ENCODE results near the gene PEX10. TPM values are rescaled to one million over a fixed set of nuclear protein-coding genes. Genes with fewer than 3 reads are reported as not detected.
"Not testable (repeated sequence)": the region's sequence is repeated elsewhere in the genome, so short reads cannot be mapped to it uniquely, and the experiment has no call there.

PEX10 gene
- total and polyA plus RNA-seq, 4 donors, result 6.2 to 16.4 (median 11.8) TPM

DNA sequence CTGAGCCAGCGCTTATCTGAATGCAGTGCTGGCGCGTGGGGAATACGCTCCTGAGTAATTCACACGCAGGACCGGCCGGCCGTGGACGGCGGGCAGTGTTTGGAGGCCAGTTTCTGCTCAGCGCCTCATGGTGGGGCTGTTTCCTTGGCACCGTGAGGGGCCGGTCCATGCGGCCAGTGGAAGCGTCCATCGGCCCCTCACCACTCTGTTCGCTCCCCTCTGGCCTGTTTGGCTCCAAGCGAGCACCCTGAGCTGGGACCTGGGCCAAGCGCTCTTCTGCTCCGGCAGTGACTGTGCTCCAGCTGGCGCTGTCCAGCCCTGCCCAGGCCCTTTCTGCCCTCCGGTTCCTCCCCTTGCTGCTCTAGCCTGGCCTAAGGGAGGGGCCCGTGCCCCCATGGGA lies 47.4 kb upstream of the PEX10 start:
- Histone ChIP-seq H3K27ac (ENCODE audit: low read depth in 1 of 2, low read length in 2 of 2) (no peak overlapping the region), H3K4me1 (ENCODE audit: control insufficient read depth in 4 of 4, insufficient read depth in 4 of 4, low read length in 3 of 4) (peaks cover 12 to 23% (median 18%) of the 10 kb centered on the region in 4 donors), H3K36me3 (ENCODE audit: control insufficient read depth in 4 of 4, insufficient read depth in 3 of 4, low read depth in 1 of 4, low read length in 3 of 4) (peaks cover 0 to 3% (median 0%) of the 10 kb centered on the region in 4 donors), H3K27me3 (ENCODE audit: control insufficient read depth in 4 of 4, insufficient read depth in 4 of 4, low read length in 3 of 4) (peaks cover 0 to 4% (median 0%) of the 10 kb centered on the region in 4 donors), H3K9ac (ENCODE audit: low read depth in 1 of 2, low read length in 2 of 2) (no peak overlapping the region), H3K4me3 (ENCODE audit: low read depth in 1 of 3, low read length in 3 of 3) (no peak overlapping the region), H3K9me3 (ENCODE audit: control insufficient read depth in 4 of 4, low read length in 3 of 4) (no peaks in the 10 kb centered on the region)
- no peak for DNase-seq (ENCODE audit: low spot score)
- TF ChIP-seq, protein P1, sequence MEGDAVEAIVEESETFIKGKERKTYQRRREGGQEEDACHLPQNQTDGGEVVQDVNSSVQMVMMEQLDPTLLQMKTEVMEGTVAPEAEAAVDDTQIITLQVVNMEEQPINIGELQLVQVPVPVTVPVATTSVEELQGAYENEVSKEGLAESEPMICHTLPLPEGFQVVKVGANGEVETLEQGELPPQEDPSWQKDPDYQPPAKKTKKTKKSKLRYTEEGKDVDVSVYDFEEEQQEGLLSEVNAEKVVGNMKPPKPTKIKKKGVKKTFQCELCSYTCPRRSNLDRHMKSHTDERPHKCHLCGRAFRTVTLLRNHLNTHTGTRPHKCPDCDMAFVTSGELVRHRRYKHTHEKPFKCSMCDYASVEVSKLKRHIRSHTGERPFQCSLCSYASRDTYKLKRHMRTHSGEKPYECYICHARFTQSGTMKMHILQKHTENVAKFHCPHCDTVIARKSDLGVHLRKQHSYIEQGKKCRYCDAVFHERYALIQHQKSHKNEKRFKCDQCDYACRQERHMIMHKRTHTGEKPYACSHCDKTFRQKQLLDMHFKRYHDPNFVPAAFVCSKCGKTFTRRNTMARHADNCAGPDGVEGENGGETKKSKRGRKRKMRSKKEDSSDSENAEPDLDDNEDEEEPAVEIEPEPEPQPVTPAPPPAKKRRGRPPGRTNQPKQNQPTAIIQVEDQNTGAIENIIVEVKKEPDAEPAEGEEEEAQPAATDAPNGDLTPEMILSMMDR (IDR thresholded peaks at IDR 0.05; ENCODE audit: low read depth, low read length, missing input control), result peak; percentile 32
- TF ChIP-seq, protein P2, sequence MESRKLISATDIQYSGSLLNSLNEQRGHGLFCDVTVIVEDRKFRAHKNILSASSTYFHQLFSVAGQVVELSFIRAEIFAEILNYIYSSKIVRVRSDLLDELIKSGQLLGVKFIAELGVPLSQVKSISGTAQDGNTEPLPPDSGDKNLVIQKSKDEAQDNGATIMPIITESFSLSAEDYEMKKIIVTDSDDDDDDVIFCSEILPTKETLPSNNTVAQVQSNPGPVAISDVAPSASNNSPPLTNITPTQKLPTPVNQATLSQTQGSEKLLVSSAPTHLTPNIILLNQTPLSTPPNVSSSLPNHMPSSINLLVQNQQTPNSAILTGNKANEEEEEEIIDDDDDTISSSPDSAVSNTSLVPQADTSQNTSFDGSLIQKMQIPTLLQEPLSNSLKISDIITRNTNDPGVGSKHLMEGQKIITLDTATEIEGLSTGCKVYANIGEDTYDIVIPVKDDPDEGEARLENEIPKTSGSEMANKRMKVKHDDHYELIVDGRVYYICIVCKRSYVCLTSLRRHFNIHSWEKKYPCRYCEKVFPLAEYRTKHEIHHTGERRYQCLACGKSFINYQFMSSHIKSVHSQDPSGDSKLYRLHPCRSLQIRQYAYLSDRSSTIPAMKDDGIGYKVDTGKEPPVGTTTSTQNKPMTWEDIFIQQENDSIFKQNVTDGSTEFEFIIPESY (IDR thresholded peaks at IDR 0.05), result no peak
- no peak for TF ChIP-seq JUND (IDR thresholded peaks at IDR 0.05)
- TF ChIP-seq RAD21 (IDR thresholded peaks at IDR 0.05), result peak; percentile 73 to 74
- peak in 1 of 2 donors; percentile 36 for TF ChIP-seq HNF4A (conservative IDR thresholded peaks at IDR 0.05)
- TF ChIP-seq, protein P3, sequence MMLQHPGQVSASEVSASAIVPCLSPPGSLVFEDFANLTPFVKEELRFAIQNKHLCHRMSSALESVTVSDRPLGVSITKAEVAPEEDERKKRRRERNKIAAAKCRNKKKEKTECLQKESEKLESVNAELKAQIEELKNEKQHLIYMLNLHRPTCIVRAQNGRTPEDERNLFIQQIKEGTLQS (IDR thresholded peaks at IDR 0.05), result no peak
- TF ChIP-seq TAF1 (conservative IDR thresholded peaks at IDR 0.05), result no peak
- TF ChIP-seq, protein P4, sequence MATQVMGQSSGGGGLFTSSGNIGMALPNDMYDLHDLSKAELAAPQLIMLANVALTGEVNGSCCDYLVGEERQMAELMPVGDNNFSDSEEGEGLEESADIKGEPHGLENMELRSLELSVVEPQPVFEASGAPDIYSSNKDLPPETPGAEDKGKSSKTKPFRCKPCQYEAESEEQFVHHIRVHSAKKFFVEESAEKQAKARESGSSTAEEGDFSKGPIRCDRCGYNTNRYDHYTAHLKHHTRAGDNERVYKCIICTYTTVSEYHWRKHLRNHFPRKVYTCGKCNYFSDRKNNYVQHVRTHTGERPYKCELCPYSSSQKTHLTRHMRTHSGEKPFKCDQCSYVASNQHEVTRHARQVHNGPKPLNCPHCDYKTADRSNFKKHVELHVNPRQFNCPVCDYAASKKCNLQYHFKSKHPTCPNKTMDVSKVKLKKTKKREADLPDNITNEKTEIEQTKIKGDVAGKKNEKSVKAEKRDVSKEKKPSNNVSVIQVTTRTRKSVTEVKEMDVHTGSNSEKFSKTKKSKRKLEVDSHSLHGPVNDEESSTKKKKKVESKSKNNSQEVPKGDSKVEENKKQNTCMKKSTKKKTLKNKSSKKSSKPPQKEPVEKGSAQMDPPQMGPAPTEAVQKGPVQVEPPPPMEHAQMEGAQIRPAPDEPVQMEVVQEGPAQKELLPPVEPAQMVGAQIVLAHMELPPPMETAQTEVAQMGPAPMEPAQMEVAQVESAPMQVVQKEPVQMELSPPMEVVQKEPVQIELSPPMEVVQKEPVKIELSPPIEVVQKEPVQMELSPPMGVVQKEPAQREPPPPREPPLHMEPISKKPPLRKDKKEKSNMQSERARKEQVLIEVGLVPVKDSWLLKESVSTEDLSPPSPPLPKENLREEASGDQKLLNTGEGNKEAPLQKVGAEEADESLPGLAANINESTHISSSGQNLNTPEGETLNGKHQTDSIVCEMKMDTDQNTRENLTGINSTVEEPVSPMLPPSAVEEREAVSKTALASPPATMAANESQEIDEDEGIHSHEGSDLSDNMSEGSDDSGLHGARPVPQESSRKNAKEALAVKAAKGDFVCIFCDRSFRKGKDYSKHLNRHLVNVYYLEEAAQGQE (IDR thresholded peaks at IDR 0.05), result peak; percentile 97
- TF ChIP-seq FOXA1 (IDR thresholded peaks at IDR 0.05), result no peak
- TF ChIP-seq, protein P5, sequence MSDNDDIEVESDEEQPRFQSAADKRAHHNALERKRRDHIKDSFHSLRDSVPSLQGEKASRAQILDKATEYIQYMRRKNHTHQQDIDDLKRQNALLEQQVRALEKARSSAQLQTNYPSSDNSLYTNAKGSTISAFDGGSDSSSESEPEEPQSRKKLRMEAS (IDR thresholded peaks at IDR 0.05), result no peak
- peak in 1 of 2 donors; percentile 39 for TF ChIP-seq RXRA (IDR thresholded peaks at IDR 0.05)
- no peak for TF ChIP-seq FOXA2 (IDR thresholded peaks at IDR 0.05)
- no peak for TF ChIP-seq YY1 (IDR thresholded peaks at IDR 0.05)
- no peak for TF ChIP-seq HNF4G (IDR thresholded peaks at IDR 0.05)
- TF ChIP-seq GABPA (IDR thresholded peaks at IDR 0.05 in 1 of 2, conservative IDR thresholded peaks at IDR 0.05 in 1 of 2), result no peak
- TF ChIP-seq SP1 (IDR thresholded peaks at IDR 0.05), result no peak
- no peak for TF ChIP-seq NR2F2 (IDR thresholded peaks at IDR 0.05)
- TF ChIP-seq EGR1 (IDR thresholded peaks at IDR 0.05; ENCODE audit: low read depth in 2 of 2), result no peak
- 37% methylated on average over 23 of the region's 23 CpGs for WGBS

DNA sequence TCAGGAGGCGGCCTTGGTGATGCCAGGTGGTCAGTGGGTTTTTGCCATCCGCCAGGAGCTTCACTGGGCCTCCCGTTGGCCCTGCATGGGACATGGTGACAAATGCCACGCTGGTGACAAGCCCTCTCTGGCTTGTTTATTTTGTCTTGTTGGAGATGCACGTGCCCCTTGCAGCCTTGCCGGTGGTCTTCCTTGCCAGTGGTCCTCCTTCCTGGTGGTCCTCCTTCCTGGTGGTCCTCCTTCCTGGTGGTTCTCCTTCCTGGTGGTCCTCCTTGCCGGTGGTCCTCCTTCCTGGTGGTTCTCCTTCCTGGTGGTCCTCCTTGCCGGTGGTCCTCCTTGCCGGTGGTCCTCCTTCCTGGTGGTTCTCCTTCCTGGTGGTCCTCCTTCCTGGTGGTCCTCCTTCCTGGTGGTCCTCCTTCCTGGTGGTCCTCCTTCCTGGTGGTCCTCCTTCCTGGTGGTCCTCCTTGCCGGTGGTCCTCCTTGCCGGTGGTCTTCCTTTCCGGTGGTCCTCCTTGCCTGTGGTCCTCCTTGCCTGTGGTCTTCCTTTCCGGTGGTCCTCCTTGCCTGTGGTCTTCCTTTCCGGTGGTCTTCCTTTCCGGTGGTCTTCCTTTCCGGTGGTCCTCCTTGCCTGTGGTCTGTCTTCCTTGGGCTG lies 46.9 kb upstream of the PEX10 start:
- not testable (repeated sequence) for H3K4me3 ChIP-seq (ENCODE audit: low read depth in 1 of 3, low read length in 3 of 3); H3K27me3 ChIP-seq (ENCODE audit: control insufficient read depth in 4 of 4, insufficient read depth in 4 of 4, low read length in 3 of 4); H3K36me3 ChIP-seq (ENCODE audit: control insufficient read depth in 4 of 4, insufficient read depth in 3 of 4, low read depth in 1 of 4, low read length in 3 of 4); DNase-seq (ENCODE audit: low spot score); H3K9ac ChIP-seq (ENCODE audit: low read depth in 1 of 2, low read length in 2 of 2); H3K27ac ChIP-seq (ENCODE audit: low read depth in 1 of 2, low read length in 2 of 2); H3K9me3 ChIP-seq (ENCODE audit: control insufficient read depth in 4 of 4, low read length in 3 of 4)
- 84% methylated on average over 14 of the region's 16 CpGs for WGBS
- H3K4me1 ChIP-seq (ENCODE audit: control insufficient read depth in 4 of 4, insufficient read depth in 4 of 4, low read length in 3 of 4), result peaks cover 12 to 23% (median 18%) of the 10 kb centered on the region in 4 donors
